GM12878 (cell line): ENCODE data around the gene B3GALNT1. TPM values are rescaled to one million over a fixed set of nuclear protein-coding genes. Genes with fewer than 3 reads are reported as not detected.

Experiments used
- ATAC-seq: fragments of 200-7000 bp; cut with Tn5 transposase; 3 replicates; pipeline ENCODE4 v1.9.1; 2020; ENCODE audit warnings: mild to moderate bottlenecking, moderate library complexity
- BruUV-seq: library from RNA; stranded (reverse); fragments of 400-500 nt; replicated peaks from 2 replicates; lab custom pipeline; 2021; lab: Mats Ljungman, UMichigan
- CTCF ChIA-PET: fragments of 300-600 bp; sonication (Branson Sonifier 250); formaldehyde crosslinking; extraction: SDS; loops from one replicate; lab custom pipeline; 2021; ENCODE audit warnings: inconsistent platforms; lab: Yijun Ruan, JAX
- POLR2A ChIA-PET: fragments of 350-600 bp; formaldehyde crosslinking; extraction: SDS; loops from one replicate; lab custom pipeline; 2021; ENCODE audit warnings: inconsistent platforms; lab: Charles Lee
- RAD21 ChIA-PET: fragments of 300-600 bp; sonication (Branson Sonifier 250); formaldehyde crosslinking; loops from one replicate; lab custom pipeline; 2023; ENCODE audit warnings: antibody characterized with exemption; ENCODE audit not compliant: unreplicated experiment; lab: Charles Lee
- SMC1A ChIA-PET: fragments of 300-600 bp; sonication (Branson Sonifier 250); formaldehyde crosslinking; loops from one replicate; lab custom pipeline; 2023; ENCODE audit not compliant: unreplicated experiment, uncharacterized antibody; lab: Charles Lee
- DNase-seq: peaks from one replicate; pipeline ENCODE4 v3.0.0-alpha.2; 2011; ENCODE audit warnings: low read depth, low spot score
- FAIRE-seq: peaks from 3 replicates; lab custom pipeline; 2011; peaks lifted over from hg19 to GRCh38; lab: Jason Lieb, UNC
- H2AFZ ChIP-seq: 2 replicates; pipeline ENCODE4 v1.6.0; 2011; ENCODE audit warnings: low read depth, low read length, control low read depth; ENCODE audit not compliant: control insufficient read depth
- H3K27ac ChIP-seq: 2 replicates; pipeline ENCODE4 v1.5.1; 2011; ENCODE audit warnings: control low read depth; ENCODE audit not compliant: control insufficient read depth, insufficient read depth
- H3K27me3 ChIP-seq, 2 experiments: replicated peaks in 1 of 2; 2 replicates each; pipeline versions ENCODE4 v1.6.0 to v1.6.1; 2011; ENCODE audit warnings: low read length in 1 of 2; ENCODE audit not compliant: control insufficient read depth in 2 of 2, insufficient read depth in 2 of 2
- H3K36me3 ChIP-seq, 2 experiments: 2 replicates each; pipeline ENCODE4 v1.5.1; 2011; ENCODE audit warnings: low read length in 1 of 2; ENCODE audit not compliant: control insufficient read depth in 2 of 2, insufficient read depth in 2 of 2
- H3K4me1 ChIP-seq: 2 replicates; pipeline ENCODE4 v1.6.1; 2011; ENCODE audit warnings: mild to moderate bottlenecking, low read length, moderate library complexity, mixed read lengths; ENCODE audit not compliant: control insufficient read depth, insufficient read depth
- H3K4me2 ChIP-seq: 2 replicates; pipeline ENCODE4 v1.6.0; 2011; ENCODE audit warnings: control low read depth; ENCODE audit not compliant: control insufficient read depth, insufficient read depth
- H3K4me3 ChIP-seq: fragments of 200-600 bp; sonication (generic); 2 replicates; pipeline ENCODE4 v1.5.1; 2016
- H3K79me2 ChIP-seq: 2 replicates; pipeline ENCODE4 v1.6.0; 2011; ENCODE audit warnings: low read length; ENCODE audit not compliant: control insufficient read depth, insufficient read depth
- H3K9ac ChIP-seq: 2 replicates; pipeline ENCODE4 v1.8.0; 2011; ENCODE audit warnings: low read length, control low read depth, mixed read lengths; ENCODE audit not compliant: control insufficient read depth, insufficient read depth
- H3K9me3 ChIP-seq: replicated peaks from 3 replicates; pipeline ENCODE4 v1.5.1; 2011; ENCODE audit warnings: mild to moderate bottlenecking, low read length; ENCODE audit not compliant: control insufficient read depth, insufficient read depth
- H4K20me1 ChIP-seq: 2 replicates; pipeline ENCODE4 v1.6.0; 2011; ENCODE audit not compliant: control insufficient read depth, insufficient read depth
- E2F4 ChIP-seq: IDR thresholded peaks from 2 replicates; pipeline ENCODE4 v1.6.1; 2012; ENCODE audit warnings: low read depth, low read length, improper control_type of control experiment
- E4F1 ChIP-seq: fragments of 450-650 bp; IDR thresholded peaks from 2 replicates; pipeline ENCODE4 v1.6.1; 2018; ENCODE audit warnings: borderline replicate concordance, mild to moderate bottlenecking; ENCODE audit not compliant: partially characterized antibody
- GATAD2B ChIP-seq: fragments of 450-650 bp; conservative IDR thresholded peaks from 2 replicates; pipeline ENCODE4 v1.6.1; 2017; ENCODE audit warnings: low read depth, mild to moderate bottlenecking, moderate library complexity
- HSF1 ChIP-seq: fragments of 150-350 bp; IDR thresholded peaks from 2 replicates; pipeline ENCODE4 v1.6.1; 2014; ENCODE audit warnings: mild to moderate bottlenecking, low read depth, low read length
- IKZF2 ChIP-seq, 2 experiments: fragments of 450-650 bp; IDR thresholded peaks; 2 replicates each; pipeline ENCODE4 v1.6.1; 2017; ENCODE audit warnings: mild to moderate bottlenecking in 2 of 2, moderate library complexity in 2 of 2
- MEF2B ChIP-seq: fragments of 450-650 bp; IDR thresholded peaks from 2 replicates; pipeline ENCODE4 v1.6.1; 2018; ENCODE audit warnings: mild to moderate bottlenecking, moderate library complexity; ENCODE audit not compliant: partially characterized antibody, poor library complexity, severe bottlenecking
- PBX3 ChIP-seq: IDR thresholded peaks from 2 replicates; pipeline ENCODE4 v1.6.1; 2011; ENCODE audit warnings: mild to moderate bottlenecking, low read depth, low read length, moderate library complexity; ENCODE audit not compliant: insufficient replicate concordance
- RELA ChIP-seq: fragments of 450-650 bp; IDR thresholded peaks from 2 replicates; pipeline ENCODE4 v1.8.0; 2014; ENCODE audit warnings: borderline replicate concordance; ENCODE audit not compliant: partially characterized antibody
- SMAD5 ChIP-seq: IDR thresholded peaks from 2 replicates; pipeline ENCODE4 v1.6.1; 2016; ENCODE audit warnings: antibody characterized with exemption, low read depth
- SRF ChIP-seq, 2 experiments: IDR thresholded peaks; 2 replicates each; pipeline ENCODE4 v1.6.1; 2011; ENCODE audit warnings: low read depth in 2 of 2, low read length in 2 of 2, mild to moderate bottlenecking in 1 of 2, moderate library complexity in 1 of 2
- USF2 ChIP-seq: IDR thresholded peaks from 2 replicates; pipeline ENCODE4 v1.6.1; 2011; ENCODE audit warnings: low read depth, low read length, improper control_type of control experiment, borderline replicate concordance
- ZNF24 ChIP-seq: fragments of 450-650 bp; IDR thresholded peaks from 2 replicates; pipeline ENCODE4 v1.6.1; 2017; ENCODE audit warnings: antibody characterized with exemption, mild to moderate bottlenecking
- WGBS: methylation state at CpG from one replicate; pipeline ENCODE4 v1.1.6; 2016; ENCODE audit warnings: low lambda C conversion rate; ENCODE audit not compliant: insufficient replicate concordance, insufficient coverage; ENCODE audit errors: missing lambda C conversion rate; 5-methylcytosine and 5-hydroxymethylcytosine counted together
- in situ Hi-C: fragments of 300-500 bp; cut with MboI; formaldehyde crosslinking; loops from 9 replicates; pipeline ENCODE4 v1.14.3; 2018; ENCODE audit warnings: mixed read lengths
- intact Hi-C: fragments of 100-400 bp; cut with micrococcal nuclease; formaldehyde crosslinking; loops from one replicate; pipeline ENCODE4 v1.14.2; 2022; ENCODE audit not compliant: unreplicated experiment
- polyA plus RNA-seq, 11 experiments: library from polyadenylated mRNA; depleted of rRNA in 4 of 11; unstranded in 6 of 11; stranded (reverse) in 5 of 11; fragments of >200 nt; fragmentation: Nextera tagmentation in 4 of 11; fragmentation: Illumina TruSeq in 1 of 11; extraction: Ambion mirVana in 4 of 11; extraction: Trizol in 1 of 11; gene quantifications; 1 replicate in 1 of 11; 2 replicates in 10 of 11; pipeline versions ENCODE4 v1.2.1 to v1.2.3, GENCODE V29; 2011 to 2016; ENCODE audit warnings: inconsistent platforms in 2 of 11, missing spikeins in 2 of 11, low read depth in 1 of 11
- total RNA-seq, 4 experiments: library from RNA; depleted of rRNA in 3 of 4; stranded (reverse); fragments of >200 nt in 3 of 4; fragmentation: Illumina TruSeq in 1 of 4; extraction: Trizol in 1 of 4; gene quantifications; 2 replicates each; pipeline versions ENCODE4 v1.2.1 to v1.2.3, GENCODE V29; 2013 to 2021

The B3GALNT1 gene
- total and polyA plus RNA-seq, 10 of the 15 experiments (the other 5 are each of a cell fraction or from before 2014, with no cell fraction given), result 0.04 to 0.95 (median 0.18) TPM; not detected in 3

- 37% methylated on average over 2 of the region's 2 CpGs for whole genome bisulfite sequencing
- FAIRE-seq (no peak), DNase-seq (no peak), ATAC-seq (peak; percentile 72)
- no TSS peak for BruUV-seq
- Histone ChIP-seq H3K79me2 (no peaks in the 10 kb centered on the region), H3K36me3 (no peaks in the 10 kb centered on the region), H3K27ac (no peak overlapping the region), H3K27me3 (no peaks in the 10 kb centered on the region), H3K4me3 (no peak overlapping the region), H3K9ac (no peak overlapping the region), H4K20me1 (no peaks in the 10 kb centered on the region), H3K9me3 (no peaks in the 10 kb centered on the region), H2AFZ (no peak overlapping the region), H3K4me1 (no peaks in the 10 kb centered on the region), H3K4me2 (no peak overlapping the region)
- SMC1A ChIA-PET, result no interaction called here
- POLR2A ChIA-PET, result no interaction called here
- in situ Hi-C loops, result no loop called here
- RAD21 ChIA-PET, result interaction anchor here (0.8 to 1.1 kb wide), 2 partner anchors 28 to 180 kb away, joined by 3 to 4 read pairs; no protein-coding TSS in a partner anchor
- CTCF ChIA-PET, result interaction anchor here (0.6 kb wide), 1 partner anchor 20 kb away, joined by 3 read pairs; no protein-coding TSS in a partner anchor
- TF ChIP-seq E2F4, result no peak
- no peak for TF ChIP-seq SMAD5
- no peak for TF ChIP-seq RELA
- no peak for TF ChIP-seq PBX3
- no peak for TF ChIP-seq E4F1
- no peak for TF ChIP-seq SRF (IDR thresholded peaks at IDR 0.05; ENCODE audit: low read depth in 2 of 2, low read length in 2 of 2)
- no peak for TF ChIP-seq GATAD2B
- TF ChIP-seq USF2, result no peak
- no peak for TF ChIP-seq ZNF24
- TF ChIP-seq IKZF2 (IDR thresholded peaks at IDR 0.05), result no peak
- no peak for TF ChIP-seq HSF1
- TF ChIP-seq MEF2B, result no peak
- intact Hi-C loops, result no loop called here
Observed at GRCh38 chr3:161042023-161042501, 63.1 kb downstream of the B3GALNT1 start.
